ENCODE measurements around the gene MPHOSPH9.

MPHOSPH9 gene

GRCh38 chr12:123229051-123229450 is 3.9 kb downstream of the MPHOSPH9 start:
- Histone ChIP-seq H2AFZ (ENCODE audit: low read length) (no peak overlapping the region), H2AK5ac (ENCODE audit: low read depth, low read length) (no peak overlapping the region), H3K4me2 (ENCODE audit: insufficient read depth, low read length, poor library complexity, severe bottlenecking) (no peak overlapping the region), H2BK12ac (ENCODE audit: low read length) (no peak overlapping the region), H4K91ac (ENCODE audit: low read depth, low read length, poor library complexity) (no peak overlapping the region), H3K4ac (ENCODE audit: low read length) (no peak overlapping the region), H2BK5ac (ENCODE audit: low read length) (no peak overlapping the region), H3K18ac (ENCODE audit: low read length) (no peak overlapping the region), H2BK15ac (ENCODE audit: low read length) (no peak overlapping the region), H3K23ac (ENCODE audit: low read depth, low read length, poor library complexity) (no peak overlapping the region), H3K4me1 (ENCODE audit: control insufficient read depth in 2 of 2, insufficient read depth in 1 of 2, low read depth in 1 of 2, low read length in 2 of 2) (peaks cover 6 to 8% of the 10 kb centered on the region in 2 donors), H3K14ac (ENCODE audit: low read length) (no peak overlapping the region), H3K27me3 (ENCODE audit: control insufficient read depth in 3 of 3, insufficient read depth in 3 of 3, low read depth in 1 of 3, low read length in 3 of 3) (no peaks in the 10 kb centered on the region), H3K4me3 (ENCODE audit: low read length in 2 of 2) (no peak overlapping the region), H3K79me1 (ENCODE audit: low read depth, low read length) (peaks cover 6% of the 10 kb centered on the region), H4K8ac (ENCODE audit: low read depth, low read length) (no peak overlapping the region), H3K36me3 (replicated peaks in 1 of 2; ENCODE audit: control insufficient read depth in 2 of 2, insufficient read depth in 2 of 2, low read length in 2 of 2) (peaks cover 6 to 66% of the 10 kb centered on the region in 2 donors), H3K9ac (ENCODE audit: low read depth, low read length, poor library complexity) (no peak overlapping the region), H3K9me3 (replicated peaks in 1 of 2; ENCODE audit: control insufficient read depth in 2 of 2, insufficient read depth in 1 of 2, low read depth in 1 of 2, low read length in 2 of 2) (no peaks in the 10 kb centered on the region), H2BK120ac (ENCODE audit: low read depth, low read length) (no peak overlapping the region), H3K27ac (replicated peaks; ENCODE audit: low read length) (no peak overlapping the region)
- DNase-seq (ENCODE audit: low spot score), result no peak
- no CpG with 5 or more reads among the region's 3 CpGs for WGBS, 2 donors (ENCODE audit: extremely low coverage in 2 of 2, insufficient read length in 2 of 2, insufficient replicate concordance in 1 of 2)

- no peak overlapping the region for H2BK15ac ChIP-seq (ENCODE audit: low read length)
- no peak overlapping the region for H3K4me3 ChIP-seq (ENCODE audit: low read length in 2 of 2)
- H2BK120ac ChIP-seq (ENCODE audit: low read depth, low read length), result no peak overlapping the region
- H3K23ac ChIP-seq (ENCODE audit: low read depth, low read length, poor library complexity), result no peak overlapping the region
- peaks cover 4 to 5% of the 10 kb centered on the region in 2 donors for H3K4me1 ChIP-seq (ENCODE audit: control insufficient read depth in 2 of 2, insufficient read depth in 1 of 2, low read depth in 1 of 2, low read length in 2 of 2)
- H2BK5ac ChIP-seq (ENCODE audit: low read length), result no peak overlapping the region
- no peaks in the 10 kb centered on the region for H3K27me3 ChIP-seq (ENCODE audit: control insufficient read depth in 3 of 3, insufficient read depth in 3 of 3, low read depth in 1 of 3, low read length in 3 of 3)
- no peak overlapping the region for H3K4ac ChIP-seq (ENCODE audit: low read length)
- no peak overlapping the region for H3K14ac ChIP-seq (ENCODE audit: low read length)
- no CpG with 5 or more reads among the region's 5 CpGs for WGBS, 2 donors (ENCODE audit: extremely low coverage in 2 of 2, insufficient read length in 2 of 2, insufficient replicate concordance in 1 of 2)
- no peak overlapping the region for H3K27ac ChIP-seq (replicated peaks; ENCODE audit: low read length)
- H4K8ac ChIP-seq (ENCODE audit: low read depth, low read length), result no peak overlapping the region
- no peak overlapping the region for H2AK5ac ChIP-seq (ENCODE audit: low read depth, low read length)
- no peak overlapping the region for H2BK12ac ChIP-seq (ENCODE audit: low read length)
- H3K36me3 ChIP-seq (replicated peaks in 1 of 2; ENCODE audit: control insufficient read depth in 2 of 2, insufficient read depth in 2 of 2, low read length in 2 of 2), result peaks cover 12 to 76% of the 10 kb centered on the region in 2 donors
- H2AFZ ChIP-seq (ENCODE audit: low read length), result no peak overlapping the region
- H3K9ac ChIP-seq (ENCODE audit: low read depth, low read length, poor library complexity), result no peak overlapping the region
- no peak overlapping the region for H3K4me2 ChIP-seq (ENCODE audit: insufficient read depth, low read length, poor library complexity, severe bottlenecking)
- no peak overlapping the region for H3K18ac ChIP-seq (ENCODE audit: low read length)
- H3K9me3 ChIP-seq (replicated peaks in 1 of 2; ENCODE audit: control insufficient read depth in 2 of 2, insufficient read depth in 1 of 2, low read depth in 1 of 2, low read length in 2 of 2), result no peaks in the 10 kb centered on the region
- DNase-seq (ENCODE audit: low spot score), result no peak
- H4K91ac ChIP-seq (ENCODE audit: low read depth, low read length, poor library complexity), result no peak overlapping the region
- peaks cover 6% of the 10 kb centered on the region for H3K79me1 ChIP-seq (ENCODE audit: low read depth, low read length)
Observed at GRCh38 chr12:123227581-123228258, 5.2 kb downstream of the MPHOSPH9 start.

DNA sequence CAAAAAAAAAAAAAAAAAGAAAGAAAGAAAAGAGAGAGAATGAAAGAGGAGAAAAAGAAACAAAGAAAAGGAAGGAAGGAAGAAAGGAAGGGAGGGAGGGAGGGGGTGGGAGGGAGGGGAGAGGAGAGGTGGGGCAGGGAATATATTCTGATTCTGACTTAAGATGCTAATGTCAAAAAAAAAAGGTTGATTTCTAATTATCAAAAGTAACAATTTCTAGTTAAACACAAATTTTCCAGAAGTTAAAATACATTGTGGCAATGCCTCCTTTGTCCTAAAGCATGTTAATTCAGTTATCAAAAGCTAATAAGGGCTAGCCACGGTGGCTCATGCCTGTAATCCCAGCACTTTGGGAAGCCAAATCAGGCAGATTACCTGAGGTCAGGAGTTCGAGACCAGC is 7.5 kb downstream of the MPHOSPH9 start:
- no peak overlapping the region for H3K18ac ChIP-seq (ENCODE audit: low read length)
- H3K9ac ChIP-seq (ENCODE audit: low read depth, low read length, poor library complexity), result no peak overlapping the region
- no peak overlapping the region for H4K91ac ChIP-seq (ENCODE audit: low read depth, low read length, poor library complexity)
- H2BK120ac ChIP-seq (ENCODE audit: low read depth, low read length), result no peak overlapping the region
- no peak overlapping the region for H2BK12ac ChIP-seq (ENCODE audit: low read length)
- no peaks in the 10 kb centered on the region for H3K9me3 ChIP-seq (replicated peaks in 1 of 2; ENCODE audit: control insufficient read depth in 2 of 2, insufficient read depth in 1 of 2, low read depth in 1 of 2, low read length in 2 of 2)
- no peak overlapping the region for H3K4me2 ChIP-seq (ENCODE audit: insufficient read depth, low read length, poor library complexity, severe bottlenecking)
- no peak overlapping the region for H3K4ac ChIP-seq (ENCODE audit: low read length)
- H3K14ac ChIP-seq (ENCODE audit: low read length), result no peak overlapping the region
- no peaks in the 10 kb centered on the region for H3K27me3 ChIP-seq (ENCODE audit: control insufficient read depth in 3 of 3, insufficient read depth in 3 of 3, low read depth in 1 of 3, low read length in 3 of 3)
- H2AFZ ChIP-seq (ENCODE audit: low read length), result no peak overlapping the region
- H3K27ac ChIP-seq (replicated peaks; ENCODE audit: low read length), result no peak overlapping the region
- no peak for DNase-seq (ENCODE audit: low spot score)
- no peak overlapping the region for H3K4me3 ChIP-seq (ENCODE audit: low read length in 2 of 2)
- H3K36me3 ChIP-seq (replicated peaks in 1 of 2; ENCODE audit: control insufficient read depth in 2 of 2, insufficient read depth in 2 of 2, low read length in 2 of 2), result peaks cover 15 to 89% of the 10 kb centered on the region in 2 donors
- no peak overlapping the region for H3K23ac ChIP-seq (ENCODE audit: low read depth, low read length, poor library complexity)
- H2BK5ac ChIP-seq (ENCODE audit: low read length), result no peak overlapping the region
- H2BK15ac ChIP-seq (ENCODE audit: low read length), result no peak overlapping the region
- peaks cover 0 to 5% of the 10 kb centered on the region in 2 donors for H3K4me1 ChIP-seq (ENCODE audit: control insufficient read depth in 2 of 2, insufficient read depth in 1 of 2, low read depth in 1 of 2, low read length in 2 of 2)
- H4K8ac ChIP-seq (ENCODE audit: low read depth, low read length), result no peak overlapping the region
- H2AK5ac ChIP-seq (ENCODE audit: low read depth, low read length), result no peak overlapping the region
- peaks cover 3% of the 10 kb centered on the region for H3K79me1 ChIP-seq (ENCODE audit: low read depth, low read length)
- WGBS, 2 donors (ENCODE audit: extremely low coverage in 2 of 2, insufficient read length in 2 of 2, insufficient replicate concordance in 1 of 2), result no CpG with 5 or more reads among the region's 2 CpGs

GRCh38 chr12:123223241-123223668 is 9.7 kb downstream of the MPHOSPH9 start:
- Histone ChIP-seq H3K14ac (ENCODE audit: low read length) (no peak overlapping the region), H2BK15ac (ENCODE audit: low read length) (no peak overlapping the region), H3K27me3 (ENCODE audit: control insufficient read depth in 3 of 3, insufficient read depth in 3 of 3, low read depth in 1 of 3, low read length in 3 of 3) (no peaks in the 10 kb centered on the region), H4K8ac (ENCODE audit: low read depth, low read length) (no peak overlapping the region), H3K18ac (ENCODE audit: low read length) (no peak overlapping the region), H3K36me3 (replicated peaks in 1 of 2; ENCODE audit: control insufficient read depth in 2 of 2, insufficient read depth in 2 of 2, low read length in 2 of 2) (peaks cover 13 to 89% of the 10 kb centered on the region in 2 donors), H3K79me1 (ENCODE audit: low read depth, low read length) (peaks cover 3% of the 10 kb centered on the region), H3K4ac (ENCODE audit: low read length) (no peak overlapping the region), H3K4me3 (ENCODE audit: low read length in 2 of 2) (no peak overlapping the region), H2AFZ (ENCODE audit: low read length) (no peak overlapping the region), H2BK12ac (ENCODE audit: low read length) (no peak overlapping the region), H3K23ac (ENCODE audit: low read depth, low read length, poor library complexity) (no peak overlapping the region), H2BK120ac (ENCODE audit: low read depth, low read length) (no peak overlapping the region), H2BK5ac (ENCODE audit: low read length) (no peak overlapping the region), H3K9ac (ENCODE audit: low read depth, low read length, poor library complexity) (no peak overlapping the region), H3K27ac (replicated peaks; ENCODE audit: low read length) (no peak overlapping the region), H2AK5ac (ENCODE audit: low read depth, low read length) (no peak overlapping the region), H3K4me2 (ENCODE audit: insufficient read depth, low read length, poor library complexity, severe bottlenecking) (no peak overlapping the region), H3K4me1 (ENCODE audit: control insufficient read depth in 2 of 2, insufficient read depth in 1 of 2, low read depth in 1 of 2, low read length in 2 of 2) (peaks cover 0 to 5% of the 10 kb centered on the region in 2 donors), H4K91ac (ENCODE audit: low read depth, low read length, poor library complexity) (no peak overlapping the region), H3K9me3 (replicated peaks in 1 of 2; ENCODE audit: control insufficient read depth in 2 of 2, insufficient read depth in 1 of 2, low read depth in 1 of 2, low read length in 2 of 2) (no peaks in the 10 kb centered on the region)
- WGBS, 2 donors (ENCODE audit: extremely low coverage in 2 of 2, insufficient read length in 2 of 2, insufficient replicate concordance in 1 of 2), result no CpG with 5 or more reads among the region's 11 CpGs
- no peak for DNase-seq (ENCODE audit: low spot score)
